ENCODE measurements around the gene EVA1C.
"Not testable (repeated sequence)": the region's sequence is repeated elsewhere in the genome, so short reads cannot be mapped to it uniquely, and the experiment has no call there.

Gene EVA1C

DNA sequence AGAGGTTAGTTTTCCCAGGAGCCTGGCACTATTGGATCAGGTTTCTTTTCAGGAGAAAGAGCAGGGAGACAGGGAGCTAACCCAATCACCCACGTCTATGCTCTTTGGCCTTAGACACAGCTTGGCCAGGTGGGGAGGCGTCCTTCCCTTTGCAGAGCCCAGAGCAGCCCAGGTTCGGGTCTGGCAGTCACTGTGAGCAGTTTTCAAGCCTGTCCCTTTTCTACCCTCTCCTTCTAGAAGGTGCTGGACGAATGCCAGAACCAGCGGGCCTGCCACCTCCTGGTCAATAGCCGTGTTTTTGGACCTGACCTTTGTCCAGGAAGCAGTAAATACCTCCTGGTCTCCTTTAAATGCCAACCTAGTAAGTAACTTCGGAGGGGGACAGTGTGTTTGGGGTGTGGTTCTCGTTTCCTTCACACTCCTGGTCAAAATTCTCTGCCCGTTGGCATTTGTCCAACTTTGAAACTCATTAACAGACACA, 44.9 kb downstream of the EVA1C start:
- in situ Hi-C loops (cut with MboI; ENCODE audit: low sequenced_read_pairs): no loop called here

DNA sequence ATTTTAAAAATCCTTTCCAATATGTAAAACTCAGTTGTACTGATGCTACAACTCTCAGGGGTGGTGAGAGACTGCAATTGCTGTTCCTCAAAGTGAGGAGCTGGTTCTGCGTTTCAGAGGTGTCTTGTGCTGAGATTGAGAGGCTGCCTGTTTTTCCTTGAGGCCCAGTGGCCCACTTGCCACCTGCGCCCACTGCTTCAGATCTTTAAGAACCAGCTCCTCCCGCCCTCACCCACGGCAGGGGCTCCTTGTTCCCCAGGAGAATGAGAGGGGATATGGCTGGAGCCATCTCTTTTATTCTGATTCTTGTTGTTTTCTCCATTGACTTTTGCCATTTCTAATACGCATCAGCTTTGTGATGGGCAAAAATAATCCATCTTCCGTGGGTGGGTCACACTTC, 45.5 kb downstream of the EVA1C start:
- in situ Hi-C loops (cut with MboI; ENCODE audit: low sequenced_read_pairs): no loop called here

DNA sequence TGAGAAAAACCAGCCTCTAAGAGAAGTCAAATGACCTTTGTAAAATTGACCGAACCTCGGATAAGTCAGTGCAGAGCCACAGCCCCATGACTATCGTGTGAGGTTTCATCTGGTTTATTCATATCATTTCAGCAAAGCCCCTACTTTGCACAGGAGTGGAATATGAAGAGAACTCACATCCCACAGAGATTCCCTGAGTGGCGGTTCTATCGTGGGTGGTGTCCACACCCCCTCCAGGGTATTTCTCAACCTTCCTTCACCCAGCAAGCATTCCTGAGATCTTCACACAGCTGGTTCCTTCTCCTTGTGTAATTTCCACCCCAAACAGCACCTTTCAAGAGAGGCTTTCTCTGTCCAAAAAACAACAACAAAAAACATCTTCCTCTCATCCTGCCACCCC, 47.5 kb downstream of the EVA1C start:
- in situ Hi-C loops (cut with MboI; ENCODE audit: low sequenced_read_pairs): no loop called here

DNA sequence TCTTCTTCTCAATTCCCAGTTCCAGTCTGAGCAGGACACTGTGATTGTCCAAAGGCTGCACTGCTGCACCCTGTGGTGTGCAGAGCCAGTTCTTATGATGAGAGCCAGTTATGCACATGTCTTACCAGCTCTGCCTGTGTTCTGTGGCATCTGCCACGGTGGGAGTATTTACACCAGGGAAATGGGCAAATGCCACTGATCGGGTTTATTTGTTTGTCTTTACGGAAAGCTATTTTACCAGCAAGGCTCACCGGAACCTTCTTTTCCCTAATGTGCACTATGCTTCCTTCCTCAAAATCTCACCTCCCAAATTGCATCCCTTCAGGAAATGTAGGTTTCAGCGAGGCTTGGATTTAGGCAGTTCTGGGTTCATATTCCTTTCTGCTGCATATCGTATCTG, 49.0 kb downstream of the EVA1C start:
- in situ Hi-C loops (cut with MboI; ENCODE audit: low sequenced_read_pairs): no loop called here

DNA sequence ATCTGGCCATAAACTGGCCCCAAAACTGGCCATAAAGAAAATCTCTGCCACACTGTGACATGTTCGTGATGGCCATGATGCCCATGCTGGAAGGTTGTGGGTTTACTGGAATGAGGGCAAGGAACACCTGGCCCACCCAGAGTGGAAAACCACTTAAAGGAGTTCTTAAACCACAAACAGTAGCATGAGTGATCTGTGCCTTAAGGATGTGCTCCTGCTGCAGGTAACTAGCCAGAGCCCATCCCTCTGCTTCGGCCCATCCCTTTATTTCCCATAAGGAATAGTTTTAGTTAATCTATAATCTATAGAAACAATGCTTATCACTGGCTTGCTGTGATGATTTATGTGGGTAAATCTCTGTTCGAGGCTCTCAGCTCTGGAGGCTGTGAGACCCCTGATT, 50.1 kb downstream of the EVA1C start:
- in situ Hi-C loops (cut with MboI; ENCODE audit: low sequenced_read_pairs): not testable (repeated sequence)

DNA sequence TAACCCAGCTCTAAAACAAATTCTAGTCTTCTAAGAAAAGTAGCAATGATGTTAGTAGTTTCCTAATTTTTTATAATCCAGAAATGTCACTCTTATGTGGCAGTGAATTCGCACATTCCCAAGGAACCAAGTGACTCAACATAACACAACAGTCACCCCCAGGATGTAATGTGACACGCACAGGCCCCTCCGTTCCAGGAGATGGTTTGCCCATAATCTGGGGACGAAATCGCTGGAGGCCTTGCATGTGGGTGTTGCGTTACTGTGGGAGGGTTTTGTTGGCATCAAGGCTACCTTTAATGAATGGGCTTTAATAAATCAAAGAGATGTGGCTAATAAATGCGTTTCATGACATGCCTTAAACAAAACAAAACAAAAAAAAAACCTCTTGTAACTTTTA, 50.9 kb downstream of the EVA1C start:
- in situ Hi-C loops (cut with MboI; ENCODE audit: low sequenced_read_pairs): no loop called here

DNA sequence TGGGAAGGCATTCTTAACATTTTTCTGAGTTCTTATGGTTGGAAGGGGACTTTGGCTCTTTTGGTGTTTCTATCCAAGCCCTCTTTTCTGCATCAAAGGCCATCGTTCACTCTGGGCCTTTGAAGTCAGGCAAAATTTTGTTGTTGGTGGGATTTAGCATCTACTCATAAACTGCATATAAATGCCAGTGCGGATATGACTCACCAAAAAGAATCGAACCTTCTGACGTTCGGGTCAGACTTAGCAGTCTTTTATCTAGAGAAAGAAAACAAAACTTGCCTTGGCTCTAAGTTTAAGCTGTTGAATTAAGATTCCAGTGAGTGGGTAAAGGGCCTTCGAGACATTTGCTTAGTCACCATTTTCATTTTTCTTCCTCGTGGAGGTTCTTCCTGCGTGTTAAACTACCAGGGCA, 51.4 kb downstream of the EVA1C start:
- in situ Hi-C loops (cut with MboI; ENCODE audit: low sequenced_read_pairs): no loop called here

DNA sequence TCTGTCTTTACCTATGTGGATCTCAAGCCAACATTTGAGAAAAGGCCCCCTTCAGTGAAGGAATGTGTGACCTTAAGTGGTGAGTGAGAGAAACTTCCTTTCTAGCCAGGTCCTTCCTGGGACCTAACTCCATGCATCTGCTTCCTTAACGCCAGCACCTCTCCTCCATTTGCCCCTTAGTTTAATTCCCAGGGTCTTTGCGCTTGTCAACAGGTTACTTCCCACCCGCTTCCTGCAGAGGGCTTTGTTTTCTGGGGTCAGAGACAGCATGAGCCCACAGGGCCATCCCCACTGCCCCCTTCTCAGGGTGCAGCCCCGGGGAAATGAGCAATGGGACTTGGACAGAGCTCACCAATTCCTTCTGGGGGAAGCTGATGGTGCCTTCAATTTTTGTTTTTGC, 54.8 kb downstream of the EVA1C start:
- in situ Hi-C loops (cut with MboI; ENCODE audit: low sequenced_read_pairs): no loop called here

DNA sequence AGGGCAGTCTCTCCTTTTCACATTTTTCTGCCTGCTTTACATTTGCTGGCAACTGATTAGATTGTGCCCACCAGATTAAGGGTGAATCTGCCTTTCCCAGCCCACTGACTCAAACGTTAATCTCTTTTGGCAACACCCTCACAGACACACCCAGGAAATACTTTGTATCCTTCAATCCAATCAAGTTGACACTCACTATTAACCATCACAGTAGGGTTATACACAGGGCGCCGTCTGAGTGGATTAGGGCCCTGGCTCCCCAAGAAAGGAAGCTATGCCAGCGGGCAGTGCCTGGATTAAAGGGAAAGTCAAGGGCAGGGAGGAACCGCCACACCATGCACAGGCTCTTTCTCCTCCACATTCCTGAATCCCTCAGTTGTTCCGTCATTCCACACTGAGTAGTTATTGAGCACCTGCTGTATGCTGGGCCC, 56.2 kb downstream of the EVA1C start:
- in situ Hi-C loops (cut with MboI; ENCODE audit: low sequenced_read_pairs): no loop called here

DNA sequence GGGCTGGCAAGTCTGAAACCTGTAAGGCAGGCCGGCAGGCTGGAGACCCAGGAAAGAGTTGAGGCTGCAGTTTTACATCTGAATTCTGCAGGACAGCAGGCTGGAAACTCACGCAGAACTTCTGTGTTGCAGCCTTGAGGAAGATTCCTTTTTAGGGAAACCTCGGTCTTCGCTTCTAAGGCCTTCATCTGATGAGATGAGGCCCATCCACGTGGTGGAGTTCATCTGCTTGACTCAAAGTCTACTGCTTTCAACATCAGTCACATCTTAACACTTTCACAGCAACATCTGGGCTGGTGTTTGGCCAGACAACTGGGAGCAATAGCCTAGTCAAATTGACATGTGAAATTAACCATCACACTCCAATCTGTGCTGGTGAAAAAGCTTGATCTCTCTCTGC, 57.1 kb downstream of the EVA1C start:
- in situ Hi-C loops (cut with MboI; ENCODE audit: low sequenced_read_pairs): no loop called here

DNA sequence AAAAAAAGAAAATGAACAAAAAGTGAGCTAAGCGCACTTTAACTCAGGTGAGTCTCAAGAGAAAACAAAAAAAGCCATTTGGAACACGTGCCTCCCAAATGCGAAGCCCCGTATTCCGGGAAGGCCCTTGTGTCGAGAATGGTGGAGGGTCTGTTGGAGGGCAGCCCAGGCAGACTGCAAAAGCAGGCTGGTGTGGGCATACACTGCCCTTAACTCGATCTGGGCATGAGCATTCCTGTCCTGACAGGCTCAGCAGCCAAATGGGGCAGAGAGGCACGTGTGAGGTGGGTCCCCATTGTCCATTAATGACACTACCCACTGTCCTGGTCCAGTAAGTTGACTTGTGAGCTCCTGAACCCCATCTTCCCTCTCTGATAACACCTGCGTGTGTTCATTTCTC, 57.7 kb downstream of the EVA1C start:
- in situ Hi-C loops (cut with MboI; ENCODE audit: low sequenced_read_pairs): no loop called here

DNA sequence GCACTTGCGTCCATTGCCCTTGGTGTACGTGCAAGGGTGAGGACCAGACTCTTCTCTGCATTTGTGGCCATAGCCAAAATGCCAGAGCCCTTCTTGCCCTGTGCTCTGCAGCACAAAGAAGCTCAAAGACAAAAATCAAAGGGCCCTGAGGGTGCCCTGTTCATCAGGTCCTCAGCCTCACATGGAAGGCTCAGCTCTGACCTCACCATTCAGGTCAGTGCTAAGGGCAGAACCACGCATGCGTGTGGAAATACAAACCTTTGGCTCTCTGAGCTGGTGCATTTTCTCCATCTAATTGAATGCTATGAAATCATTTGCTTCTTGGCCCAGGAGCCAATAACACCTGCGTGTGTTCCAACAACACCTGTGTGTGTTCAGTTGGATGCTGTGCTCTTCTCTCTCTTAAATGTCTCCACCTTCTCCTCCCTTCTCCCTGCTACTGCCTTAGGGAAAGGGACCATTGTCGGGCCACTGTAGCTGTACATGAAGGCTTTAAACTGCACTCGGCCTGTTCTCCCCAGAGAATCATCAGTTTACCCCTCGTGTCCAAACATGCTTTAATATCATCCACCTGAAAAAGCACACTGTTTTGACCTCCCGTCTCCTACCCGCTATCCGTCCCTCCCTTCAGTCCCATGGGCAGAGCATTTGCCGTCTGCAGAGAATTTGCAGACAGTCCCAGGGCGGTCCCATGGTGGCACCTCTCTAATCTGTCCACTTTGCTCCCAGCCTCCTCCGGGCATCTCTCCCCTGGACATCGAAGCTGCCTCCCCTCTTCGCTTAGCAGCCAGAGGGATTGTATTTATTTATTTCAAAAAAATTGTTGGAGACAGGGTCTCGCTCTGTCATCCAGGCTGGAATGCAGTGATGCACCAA, 60.6 kb downstream of the EVA1C start:
- in situ Hi-C loops (cut with MboI; ENCODE audit: low sequenced_read_pairs): no loop called here

DNA sequence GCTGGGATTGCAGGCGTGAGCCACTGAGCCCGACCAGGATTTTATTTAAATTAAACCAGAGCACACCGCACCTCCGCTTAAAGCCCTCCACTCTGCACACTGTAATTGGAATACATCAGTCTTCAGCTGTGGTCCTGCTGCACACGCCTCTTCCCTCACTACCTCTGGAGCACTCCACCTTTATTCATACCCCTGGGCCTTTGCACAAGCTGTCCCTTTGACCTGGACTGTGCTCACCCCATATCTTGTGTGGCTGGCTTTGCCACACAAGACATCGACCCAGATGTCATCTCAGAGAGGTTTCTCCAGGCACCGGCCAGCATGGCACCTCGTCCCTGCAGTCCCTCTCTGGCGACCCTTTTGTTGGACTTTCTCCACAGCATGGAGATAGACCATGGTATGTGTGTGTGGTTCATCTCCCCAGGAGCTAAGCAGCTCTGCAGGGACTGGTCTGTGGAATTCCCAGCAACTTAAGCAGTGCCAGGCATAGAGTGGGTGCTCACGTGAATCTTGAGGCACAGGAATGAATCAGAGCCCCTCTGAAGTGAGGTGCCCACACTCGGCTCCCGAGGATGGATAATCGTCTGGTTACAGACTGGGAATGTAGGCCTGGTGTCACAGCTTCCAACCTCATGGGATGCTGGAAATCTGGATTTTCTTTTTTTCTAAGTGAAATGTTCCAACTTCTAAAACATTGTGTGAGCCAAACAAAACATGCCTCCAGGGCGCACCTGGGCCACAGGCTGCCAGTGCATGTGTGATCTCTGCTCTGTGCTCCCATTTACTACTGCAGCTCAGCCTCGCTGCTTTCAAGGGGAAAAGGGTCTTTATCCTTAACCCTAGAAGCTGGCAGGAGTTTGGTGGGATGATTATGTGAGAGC, 61.9 kb downstream of the EVA1C start:
- in situ Hi-C loops (cut with MboI; ENCODE audit: low sequenced_read_pairs): no loop called here

DNA sequence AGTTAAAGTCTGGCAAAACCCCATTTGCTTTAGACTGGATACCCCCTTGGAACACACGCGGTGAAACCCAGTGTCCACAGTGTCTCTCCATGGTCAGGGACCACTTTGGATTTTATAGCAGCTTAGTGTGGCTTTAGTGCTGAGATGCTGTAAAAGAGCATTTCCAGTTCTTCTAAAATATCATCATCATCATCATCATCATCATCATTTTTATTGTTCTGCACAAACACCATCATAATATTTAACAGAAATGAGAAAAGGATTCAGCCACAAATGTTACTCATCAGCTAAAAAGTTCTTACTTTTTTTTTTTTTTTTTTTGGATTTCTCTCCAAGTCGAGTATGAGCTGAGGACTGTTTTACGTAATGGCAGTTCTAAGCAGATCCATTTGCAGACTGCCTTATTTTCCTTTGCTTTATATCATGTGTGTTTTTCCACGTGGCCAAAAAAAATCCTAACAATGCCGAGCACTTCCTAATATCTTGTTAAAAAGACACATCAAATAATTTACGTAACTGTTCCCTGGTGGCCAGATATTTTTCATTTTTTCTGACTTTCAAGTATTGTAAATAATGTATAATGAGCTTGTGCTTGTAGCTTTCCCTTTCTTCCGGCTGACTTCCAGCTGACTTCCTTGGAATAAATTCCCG, 62.8 kb downstream of the EVA1C start:
- in situ Hi-C loops (cut with MboI; ENCODE audit: low sequenced_read_pairs): no loop called here

DNA sequence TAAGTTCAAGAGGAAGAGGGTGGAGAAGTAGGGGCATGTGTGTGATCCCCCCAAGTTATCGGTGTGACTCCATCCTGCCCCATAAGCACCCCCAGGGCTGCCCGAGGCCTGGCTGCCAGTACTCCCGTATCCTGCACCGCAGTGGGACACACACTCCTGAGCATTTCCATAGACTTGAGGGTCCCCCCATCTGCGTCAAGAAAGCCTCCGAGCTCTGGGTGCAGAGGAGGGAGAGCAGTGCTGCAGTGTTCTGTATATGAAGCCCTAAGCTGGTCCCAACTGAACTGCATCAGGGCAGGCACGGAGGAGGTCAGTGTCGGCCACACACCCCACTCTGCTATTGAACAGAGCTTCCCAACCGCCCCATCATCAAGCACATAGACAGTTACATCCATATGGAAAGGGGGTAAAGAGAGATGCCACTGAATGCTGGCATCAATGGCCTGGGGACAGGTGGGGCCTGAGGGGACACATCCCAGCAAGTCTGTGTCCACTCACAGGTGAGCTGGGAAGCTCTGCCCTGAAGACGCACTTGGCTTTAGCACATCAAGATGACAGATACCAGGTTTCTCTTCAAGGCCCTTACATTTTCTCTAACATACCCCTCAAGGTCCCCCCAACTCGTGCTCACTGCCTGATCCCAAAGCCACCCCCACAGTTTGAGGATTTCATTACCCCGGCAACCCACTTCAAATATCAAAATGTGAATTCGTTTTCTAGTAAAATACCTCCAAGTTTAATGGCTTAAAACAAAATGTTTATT, 64.3 kb downstream of the EVA1C start:
- in situ Hi-C loops (cut with MboI; ENCODE audit: low sequenced_read_pairs): no loop called here

DNA sequence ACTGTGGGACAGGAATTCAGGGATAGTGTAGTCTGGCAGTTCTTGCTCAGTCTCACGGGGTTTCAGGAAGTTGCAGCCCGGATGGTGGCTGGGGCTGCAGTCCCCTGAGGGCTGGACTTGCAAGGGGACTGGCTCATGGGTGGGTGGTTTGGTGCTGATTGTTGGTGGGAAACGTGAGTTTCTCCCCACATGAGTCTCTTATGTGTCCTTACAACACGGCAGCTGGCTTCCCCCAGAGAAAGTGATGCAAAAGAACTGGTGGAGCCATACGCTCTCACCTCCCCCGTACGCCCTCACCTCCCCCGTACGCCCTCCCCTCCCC, 64.9 kb downstream of the EVA1C start:
- in situ Hi-C loops (cut with MboI; ENCODE audit: low sequenced_read_pairs): no loop called here

DNA sequence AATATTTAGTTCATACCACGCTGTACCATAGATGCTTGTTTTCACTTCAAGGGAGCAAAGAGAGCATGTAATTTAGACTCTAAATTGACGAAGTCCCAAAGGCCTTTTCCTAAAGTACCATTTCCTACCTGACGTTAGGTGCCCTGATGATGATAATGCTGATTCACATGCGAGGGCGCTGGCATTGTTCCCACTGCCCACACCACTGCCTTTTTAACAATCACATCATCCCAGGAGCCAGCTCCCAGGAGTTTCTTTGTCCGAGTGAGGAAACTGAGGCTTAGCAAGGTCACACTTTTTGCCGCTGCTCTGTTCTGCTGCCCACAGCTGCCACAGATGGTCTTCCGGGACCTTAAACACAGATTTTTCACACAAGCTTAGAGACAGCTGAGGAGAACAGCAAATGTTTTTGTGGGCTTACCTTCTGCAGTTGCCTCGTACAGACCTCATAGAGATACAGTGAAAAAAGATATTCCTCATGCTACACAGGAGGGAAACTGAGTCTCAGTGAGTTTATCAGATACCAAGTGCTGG, 69.4 kb downstream of the EVA1C start:
- in situ Hi-C loops (cut with MboI; ENCODE audit: low sequenced_read_pairs): no loop called here

DNA sequence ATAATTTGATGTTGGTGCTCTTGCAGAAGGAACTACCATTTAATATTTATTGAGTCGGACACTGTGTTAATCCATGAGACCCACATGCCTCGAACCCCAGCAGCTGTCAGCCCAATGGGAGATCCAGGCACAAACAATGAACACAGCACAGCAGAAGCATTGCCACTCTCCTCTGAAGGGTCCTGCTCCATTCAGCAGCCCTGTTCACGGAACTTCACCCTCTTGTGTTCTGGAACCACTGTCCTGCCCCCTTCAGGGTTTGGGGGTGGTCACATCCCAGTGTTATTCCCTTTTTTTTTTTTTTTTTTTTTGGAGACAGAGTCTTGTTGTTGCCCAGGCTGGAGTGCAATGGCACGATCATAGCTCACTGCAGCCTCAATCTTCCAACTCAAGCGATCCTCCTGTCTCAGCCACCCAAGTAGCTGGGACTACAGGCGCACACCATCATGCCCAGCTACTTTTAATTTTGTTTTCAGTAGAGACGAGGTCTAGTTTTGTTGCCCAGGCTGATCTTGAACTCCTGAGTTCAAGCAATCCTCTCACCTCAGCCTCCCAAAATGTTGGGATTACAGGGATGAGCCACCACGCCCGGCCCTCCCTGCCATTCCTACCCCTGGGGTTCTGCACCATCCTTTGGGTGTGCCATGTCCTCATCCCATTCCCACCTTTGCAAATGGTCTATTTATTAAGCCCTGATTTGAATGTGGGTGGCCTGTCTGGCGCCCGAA, 70.2 kb downstream of the EVA1C start:
- in situ Hi-C loops (cut with MboI; ENCODE audit: low sequenced_read_pairs): no loop called here

DNA sequence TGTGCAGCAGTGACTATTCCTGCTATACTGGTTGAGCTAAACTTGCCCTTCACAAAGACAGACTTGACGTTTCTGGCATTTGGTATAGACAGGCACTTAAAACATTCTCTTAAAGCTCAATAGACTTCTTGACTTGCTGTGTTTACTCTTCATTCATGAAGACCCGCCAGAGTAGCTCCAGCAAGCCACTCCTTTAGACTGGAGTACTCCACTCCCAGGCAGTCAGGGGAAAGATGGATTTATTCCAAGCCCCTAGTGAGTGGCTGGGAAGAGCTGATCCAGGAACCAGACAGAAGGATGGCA, 70.7 kb downstream of the EVA1C start:
- in situ Hi-C loops (cut with MboI; ENCODE audit: low sequenced_read_pairs): no loop called here

Data from HL-60/S4 (cell line).